ENCODE data around the gene ROGDI.

Gene ROGDI

GRCh38 chr16:4750896-4751295 lies 51.5 kb downstream of the ROGDI start (continued):
- TF ChIP-seq, protein P1, sequence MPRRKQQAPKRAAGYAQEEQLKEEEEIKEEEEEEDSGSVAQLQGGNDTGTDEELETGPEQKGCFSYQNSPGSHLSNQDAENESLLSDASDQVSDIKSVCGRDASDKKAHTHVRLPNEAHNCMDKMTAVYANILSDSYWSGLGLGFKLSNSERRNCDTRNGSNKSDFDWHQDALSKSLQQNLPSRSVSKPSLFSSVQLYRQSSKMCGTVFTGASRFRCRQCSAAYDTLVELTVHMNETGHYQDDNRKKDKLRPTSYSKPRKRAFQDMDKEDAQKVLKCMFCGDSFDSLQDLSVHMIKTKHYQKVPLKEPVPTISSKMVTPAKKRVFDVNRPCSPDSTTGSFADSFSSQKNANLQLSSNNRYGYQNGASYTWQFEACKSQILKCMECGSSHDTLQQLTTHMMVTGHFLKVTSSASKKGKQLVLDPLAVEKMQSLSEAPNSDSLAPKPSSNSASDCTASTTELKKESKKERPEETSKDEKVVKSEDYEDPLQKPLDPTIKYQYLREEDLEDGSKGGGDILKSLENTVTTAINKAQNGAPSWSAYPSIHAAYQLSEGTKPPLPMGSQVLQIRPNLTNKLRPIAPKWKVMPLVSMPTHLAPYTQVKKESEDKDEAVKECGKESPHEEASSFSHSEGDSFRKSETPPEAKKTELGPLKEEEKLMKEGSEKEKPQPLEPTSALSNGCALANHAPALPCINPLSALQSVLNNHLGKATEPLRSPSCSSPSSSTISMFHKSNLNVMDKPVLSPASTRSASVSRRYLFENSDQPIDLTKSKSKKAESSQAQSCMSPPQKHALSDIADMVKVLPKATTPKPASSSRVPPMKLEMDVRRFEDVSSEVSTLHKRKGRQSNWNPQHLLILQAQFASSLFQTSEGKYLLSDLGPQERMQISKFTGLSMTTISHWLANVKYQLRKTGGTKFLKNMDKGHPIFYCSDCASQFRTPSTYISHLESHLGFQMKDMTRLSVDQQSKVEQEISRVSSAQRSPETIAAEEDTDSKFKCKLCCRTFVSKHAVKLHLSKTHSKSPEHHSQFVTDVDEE (CRISPR knock-in tag; IDR thresholded peaks at IDR 0.05), result no peak
- TF ChIP-seq ZC3H10 (CRISPR knock-in tag; IDR thresholded peaks at IDR 0.05), result no peak
- no peak for TF ChIP-seq OSR1 (CRISPR knock-in tag; IDR thresholded peaks at IDR 0.05)
- no peak for TF ChIP-seq ZNF565 (CRISPR knock-in tag; conservative IDR thresholded peaks at IDR 0.05; ENCODE audit: low read depth)
- TF ChIP-seq ZNF8 (CRISPR knock-in tag; IDR thresholded peaks at IDR 0.05), result no peak

DNA sequence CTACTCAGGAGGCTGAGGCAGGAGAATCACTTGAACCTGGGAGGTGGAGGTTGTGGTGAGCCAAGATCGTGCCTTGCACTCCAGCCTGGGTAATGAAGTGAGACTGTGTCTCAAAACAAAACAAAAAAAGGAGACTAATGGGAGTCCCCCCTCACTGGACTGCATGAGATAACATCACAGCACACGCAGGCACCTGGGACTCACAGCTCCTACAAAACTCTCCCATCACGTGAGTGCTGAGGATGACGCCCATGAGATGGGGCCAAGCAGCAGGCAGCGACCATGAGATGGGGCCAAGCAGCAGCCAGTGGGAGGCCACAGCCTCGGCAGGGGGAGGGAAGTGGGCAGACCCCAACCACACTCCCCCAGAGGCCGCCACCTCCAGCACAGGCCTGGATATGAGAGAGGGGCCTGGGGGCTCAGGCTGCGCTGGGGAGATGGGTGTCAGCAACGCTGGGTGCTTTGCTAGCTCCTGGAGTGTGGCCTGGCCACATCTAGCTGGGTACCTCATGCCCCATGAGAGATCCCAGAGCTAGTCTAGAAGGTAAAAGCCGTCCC lies 52.7 kb downstream of the ROGDI start:
- no peak for ATAC-seq
- TF ChIP-seq CSDC2 (CRISPR knock-in tag; IDR thresholded peaks at IDR 0.05) (no peak), TCF4 (CRISPR knock-in tag; IDR thresholded peaks at IDR 0.05; ENCODE audit: borderline replicate concordance) (no peak), ARNTL (CRISPR knock-in tag; IDR thresholded peaks at IDR 0.05; ENCODE audit: borderline replicate concordance, low read depth) (no peak), POU6F1 (CRISPR knock-in tag; IDR thresholded peaks at IDR 0.05; ENCODE audit: borderline replicate concordance, low read depth) (no peak), RARB (CRISPR knock-in tag; IDR thresholded peaks at IDR 0.05) (no peak), ZNF70 (CRISPR knock-in tag; IDR thresholded peaks at IDR 0.05) (no peak), ZC3H10 (CRISPR knock-in tag; IDR thresholded peaks at IDR 0.05) (no peak), GLIS3 (CRISPR knock-in tag; IDR thresholded peaks at IDR 0.05) (no peak), PATZ1 (CRISPR knock-in tag; IDR thresholded peaks at IDR 0.05; ENCODE audit: borderline replicate concordance) (no peak), ESRRG (CRISPR knock-in tag; IDR thresholded peaks at IDR 0.05) (no peak), ZNF565 (CRISPR knock-in tag; conservative IDR thresholded peaks at IDR 0.05; ENCODE audit: low read depth) (no peak), ISL1 (CRISPR knock-in tag; IDR thresholded peaks at IDR 0.05) (no peak), OSR1 (CRISPR knock-in tag; IDR thresholded peaks at IDR 0.05) (no peak), CSRNP3 (CRISPR knock-in tag; IDR thresholded peaks at IDR 0.05) (no peak), TOX (CRISPR knock-in tag; IDR thresholded peaks at IDR 0.05; ENCODE audit: borderline replicate concordance) (no peak), ZNF8 (CRISPR knock-in tag; IDR thresholded peaks at IDR 0.05) (no peak), BACH2 (CRISPR knock-in tag; IDR thresholded peaks at IDR 0.05; ENCODE audit: borderline replicate concordance) (no peak)
- TF ChIP-seq, protein P2, sequence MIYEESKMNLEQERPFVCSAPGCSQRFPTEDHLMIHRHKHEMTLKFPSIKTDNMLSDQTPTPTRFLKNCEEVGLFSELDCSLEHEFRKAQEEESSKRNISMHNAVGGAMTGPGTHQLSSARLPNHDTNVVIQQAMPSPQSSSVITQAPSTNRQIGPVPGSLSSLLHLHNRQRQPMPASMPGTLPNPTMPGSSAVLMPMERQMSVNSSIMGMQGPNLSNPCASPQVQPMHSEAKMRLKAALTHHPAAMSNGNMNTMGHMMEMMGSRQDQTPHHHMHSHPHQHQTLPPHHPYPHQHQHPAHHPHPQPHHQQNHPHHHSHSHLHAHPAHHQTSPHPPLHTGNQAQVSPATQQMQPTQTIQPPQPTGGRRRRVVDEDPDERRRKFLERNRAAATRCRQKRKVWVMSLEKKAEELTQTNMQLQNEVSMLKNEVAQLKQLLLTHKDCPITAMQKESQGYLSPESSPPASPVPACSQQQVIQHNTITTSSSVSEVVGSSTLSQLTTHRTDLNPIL (CRISPR knock-in tag; IDR thresholded peaks at IDR 0.05; ENCODE audit: low read depth), result no peak
- TF ChIP-seq, protein P1 (CRISPR knock-in tag; IDR thresholded peaks at IDR 0.05), result no peak

Data from SK-N-SH treated with all-trans-retinoic acid at 6 μM for 48 hours (cell line).